Choroid plexus epithelial cell (primary cell): Measurements from ENCODE around the gene AHCY.
"Not testable (repeated sequence)": the region's sequence is repeated elsewhere in the genome, so short reads cannot be mapped to it uniquely, and the experiment has no call there.

ENCODE experiments used
- DNase-seq: peaks from one replicate; pipeline ENCODE4 v3.0.0-alpha.2; 2010; ENCODE audit warnings: low read depth
- H3K4me3 ChIP-seq: 2 replicates; pipeline ENCODE4 v1.5.1; 2011; ENCODE audit warnings: low read depth, mild to moderate bottlenecking, control low read depth, low read length, moderate library complexity
- TF ChIP-seq, protein P1 (sequence below): conservative IDR thresholded peaks from 2 replicates; pipeline ENCODE4 v1.5.1; 2011; ENCODE audit warnings: low read depth, mild to moderate bottlenecking, control low read depth, inconsistent platforms, low read length, moderate library complexity

Gene AHCY

DNA sequence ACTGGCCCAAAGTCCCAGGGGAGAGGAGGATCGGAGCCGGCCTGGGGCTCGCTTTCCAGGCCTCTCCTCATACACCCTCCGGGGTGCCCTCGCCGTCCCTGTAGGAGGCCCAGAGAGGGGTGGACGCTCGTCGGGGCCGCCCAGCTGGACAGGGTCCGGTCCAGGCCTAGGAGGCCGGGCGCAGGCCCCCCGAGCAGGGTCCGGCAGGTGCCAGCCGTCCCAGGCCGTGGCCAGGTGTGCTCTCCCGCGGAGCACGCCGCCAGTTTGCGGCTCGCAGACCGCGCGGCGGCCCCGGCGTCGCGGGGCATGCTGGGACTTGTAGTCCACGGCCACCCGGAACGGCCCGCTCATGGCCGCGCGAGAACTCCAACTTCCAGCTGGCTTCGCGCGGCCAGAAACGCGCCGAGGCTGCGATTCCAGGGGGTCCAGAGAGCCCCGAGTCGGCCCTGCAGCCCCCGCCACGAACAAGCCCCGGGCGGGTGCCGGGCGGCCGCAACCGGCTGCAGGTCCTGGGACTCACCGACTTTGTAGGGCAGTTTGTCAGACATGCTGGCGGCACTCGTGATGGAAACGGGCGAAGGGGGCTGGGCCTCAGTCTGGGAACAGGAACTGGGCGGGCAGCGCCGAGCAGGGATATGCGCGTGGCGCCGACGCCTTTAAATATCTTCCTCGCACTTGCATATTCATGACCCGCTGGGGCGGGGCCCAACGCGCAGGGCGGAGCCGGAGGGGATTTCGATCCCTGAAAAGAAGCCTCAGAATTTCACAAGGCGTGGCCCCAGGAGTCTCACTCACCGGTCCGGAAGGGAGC, at the start of gene AHCY:
Gene AHCY, minus strand, starts transcription at position 633 of the 811 bp plus-strand sequence. Its CDS starts 85 bp downstream, at position 548.
- DNase-seq = peak; percentile 98
- TF ChIP-seq, protein P1, sequence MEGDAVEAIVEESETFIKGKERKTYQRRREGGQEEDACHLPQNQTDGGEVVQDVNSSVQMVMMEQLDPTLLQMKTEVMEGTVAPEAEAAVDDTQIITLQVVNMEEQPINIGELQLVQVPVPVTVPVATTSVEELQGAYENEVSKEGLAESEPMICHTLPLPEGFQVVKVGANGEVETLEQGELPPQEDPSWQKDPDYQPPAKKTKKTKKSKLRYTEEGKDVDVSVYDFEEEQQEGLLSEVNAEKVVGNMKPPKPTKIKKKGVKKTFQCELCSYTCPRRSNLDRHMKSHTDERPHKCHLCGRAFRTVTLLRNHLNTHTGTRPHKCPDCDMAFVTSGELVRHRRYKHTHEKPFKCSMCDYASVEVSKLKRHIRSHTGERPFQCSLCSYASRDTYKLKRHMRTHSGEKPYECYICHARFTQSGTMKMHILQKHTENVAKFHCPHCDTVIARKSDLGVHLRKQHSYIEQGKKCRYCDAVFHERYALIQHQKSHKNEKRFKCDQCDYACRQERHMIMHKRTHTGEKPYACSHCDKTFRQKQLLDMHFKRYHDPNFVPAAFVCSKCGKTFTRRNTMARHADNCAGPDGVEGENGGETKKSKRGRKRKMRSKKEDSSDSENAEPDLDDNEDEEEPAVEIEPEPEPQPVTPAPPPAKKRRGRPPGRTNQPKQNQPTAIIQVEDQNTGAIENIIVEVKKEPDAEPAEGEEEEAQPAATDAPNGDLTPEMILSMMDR = no peak
- peak within 1 kb of the TSS; percentile 92 for H3K4me3 ChIP-seq

DNA sequence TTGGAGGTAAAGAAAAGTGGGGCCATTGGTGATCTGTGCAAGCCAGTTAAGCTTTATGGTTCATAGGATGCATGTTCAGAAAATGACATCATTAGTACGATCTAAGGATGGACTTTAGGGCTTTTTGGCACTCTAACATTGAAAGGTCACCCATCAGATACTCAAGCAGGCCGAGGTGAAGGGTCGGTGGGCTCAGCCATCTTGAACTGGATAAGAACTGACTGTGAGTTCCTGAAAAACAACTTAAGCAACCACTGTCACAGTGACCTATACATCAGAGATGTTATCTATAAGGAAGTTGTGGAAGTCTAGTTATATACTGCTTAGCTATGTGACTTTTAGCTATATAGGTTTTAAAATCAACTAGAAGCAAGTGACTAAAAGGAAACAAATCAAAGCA, 46.9 kb upstream of the AHCY start:
- TF ChIP-seq, protein P1 = no peak

DNA sequence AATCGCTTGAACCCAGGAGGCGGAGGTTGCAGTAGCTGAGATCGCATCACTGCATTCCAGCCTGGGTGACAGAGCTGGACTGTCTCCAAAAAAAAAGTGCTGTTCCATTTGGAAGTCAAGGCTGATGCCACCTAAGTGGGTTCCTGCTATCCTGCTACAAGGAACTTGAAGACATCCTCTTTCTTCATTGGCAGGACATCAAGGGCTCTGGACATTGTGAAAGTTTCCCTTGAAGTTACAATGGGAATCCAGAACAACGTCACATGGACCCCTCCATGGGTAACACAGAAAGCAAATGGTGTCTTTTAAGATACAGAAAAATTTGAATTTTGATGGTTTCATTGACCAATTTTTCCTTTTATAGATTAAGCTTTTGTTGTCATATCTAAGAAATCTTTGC, 44.4 kb upstream of the AHCY start:
- no peak overlapping the region for H3K4me3 ChIP-seq
- TF ChIP-seq, protein P1 = no peak
- DNase-seq = no peak

More for the DNA sequence above, 46.9 kb upstream of the AHCY start:
- no peak overlapping the region for H3K4me3 ChIP-seq
- no peak for DNase-seq

DNA sequence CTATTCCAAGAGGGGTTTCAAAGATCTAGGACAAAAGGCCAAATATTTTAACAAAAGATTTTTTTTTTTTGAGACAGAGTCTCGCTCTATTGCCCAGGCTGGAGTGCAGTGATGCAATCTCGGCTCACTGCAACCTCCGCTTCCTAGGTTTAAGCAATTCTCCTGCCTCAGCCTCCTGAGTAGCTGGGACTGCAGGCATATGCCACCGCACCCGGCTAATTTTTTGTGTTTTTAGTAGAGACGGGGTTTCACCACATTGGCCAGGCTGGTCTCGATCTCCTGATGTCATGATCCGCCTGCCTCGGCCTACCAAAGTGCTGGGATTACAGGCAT, 43.3 kb upstream of the AHCY start:
- not testable (repeated sequence) for H3K4me3 ChIP-seq, DNase-seq

DNA sequence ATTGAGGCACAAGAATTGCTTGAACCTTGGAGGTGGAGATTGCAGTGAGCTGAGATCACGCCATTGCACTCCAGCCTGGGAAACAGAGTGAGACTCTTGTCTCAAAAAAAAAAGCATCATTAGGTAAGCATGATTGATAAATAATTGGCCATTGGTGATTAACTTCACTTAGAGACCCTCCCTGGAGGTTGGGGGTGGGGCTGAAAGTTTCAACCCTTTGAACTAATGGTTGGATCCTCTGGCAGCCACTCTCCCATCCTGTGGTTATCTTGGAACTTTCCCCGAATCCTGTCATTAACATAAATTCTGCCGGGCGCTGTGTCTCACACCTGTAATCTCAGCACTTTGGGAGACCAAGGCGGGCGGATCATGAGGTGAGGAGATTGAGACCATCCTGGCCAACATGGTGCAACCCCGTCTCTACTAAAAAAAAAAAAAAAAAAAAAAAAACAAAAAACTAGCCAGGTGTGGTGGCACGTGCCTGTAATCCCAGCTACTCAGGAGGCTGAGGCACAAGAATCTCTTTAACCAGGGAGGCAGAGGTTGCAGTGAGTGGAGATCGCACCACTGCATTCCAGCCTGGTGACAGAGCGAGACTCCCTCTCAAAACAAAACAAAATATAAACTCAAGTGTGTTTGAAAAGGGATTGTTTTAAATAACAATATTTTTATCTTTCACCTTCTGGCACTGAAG, 42.8 kb upstream of the AHCY start:
- not testable (repeated sequence) for DNase-seq, H3K4me3 ChIP-seq

DNA sequence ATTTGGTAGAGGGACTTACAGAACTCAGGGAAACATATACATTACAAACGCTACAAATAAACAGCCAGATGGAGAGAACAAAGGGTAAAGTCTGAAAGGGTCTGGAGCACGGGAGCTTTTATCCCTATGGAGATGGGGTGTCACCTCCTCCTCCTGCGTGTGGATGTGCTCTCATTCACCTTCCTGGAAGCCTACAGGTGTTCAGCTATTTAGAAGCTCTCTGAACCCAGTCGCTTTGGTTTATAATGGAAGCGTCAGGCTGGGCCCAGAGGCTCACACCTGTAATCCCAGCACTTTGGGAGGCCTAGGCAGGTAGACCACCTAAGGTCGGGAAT, 42.2 kb upstream of the AHCY start:
- no peak overlapping the region for H3K4me3 ChIP-seq
- no peak for DNase-seq
- TF ChIP-seq, protein P1 = no peak

DNA sequence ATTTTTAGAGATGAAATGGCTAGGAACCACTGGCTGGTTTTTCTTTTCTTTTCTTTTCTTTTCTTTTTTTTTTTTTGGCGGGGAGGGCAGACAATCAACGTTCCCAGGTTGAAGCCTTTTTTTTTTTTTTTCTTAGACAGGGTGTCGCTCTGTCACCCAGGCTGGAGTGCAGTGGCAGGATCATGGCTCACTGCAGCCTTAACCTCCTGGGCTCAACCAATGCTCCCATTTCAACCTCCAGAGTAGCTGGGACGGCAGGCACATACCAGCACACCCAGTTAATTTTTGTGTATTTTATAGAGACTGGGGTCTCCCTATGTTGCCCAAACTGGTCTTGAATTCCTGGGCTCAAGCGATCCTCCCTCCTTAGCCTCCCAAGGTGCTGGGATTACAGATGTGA, 41.1 kb upstream of the AHCY start:
- no peak for DNase-seq
- H3K4me3 ChIP-seq = no peak overlapping the region
- TF ChIP-seq, protein P1 = no peak
